Mucosa of descending colon (tissue), 3 donors: ENCODE data around the gene SYNDIG1. TPM values are rescaled to one million over a fixed set of nuclear protein-coding genes. Genes with fewer than 3 reads are reported as not detected.
A peak's percentile ranks its signal among the peaks of the same experiment; 100 is the strongest.

ENCODE experiments used
- ATAC-seq: fragments of 200-7000 bp; cut with Tn5 transposase; one replicate; pipeline ENCODE4 v1.9.1; 2020; ENCODE audit warnings: mild to moderate bottlenecking, moderate library complexity
- DNase-seq, 3 donors: peaks; one replicate each; pipeline ENCODE4 v3.0.0-alpha.2; 2020
- H3K36me3 ChIP-seq: fragments of 200-600 bp; one replicate; pipeline ENCODE4 v1.8.0; 2021; ENCODE audit warnings: low read depth, mild to moderate bottlenecking
- H3K4me1 ChIP-seq: fragments of 200-600 bp; one replicate; pipeline ENCODE4 v1.8.0; 2021; ENCODE audit warnings: low read depth, mild to moderate bottlenecking
- H3K4me3 ChIP-seq: fragments of 200-600 bp; one replicate; pipeline ENCODE4 v1.8.0; 2021; ENCODE audit warnings: mild to moderate bottlenecking
- H3K9me3 ChIP-seq: fragments of 200-600 bp; one replicate; pipeline ENCODE4 v1.8.0; 2021; ENCODE audit warnings: mild to moderate bottlenecking
- CTCF ChIP-seq: fragments of 200-600 bp; IDR thresholded peaks from one replicate; pipeline ENCODE4 v1.8.0; 2022; ENCODE audit warnings: antibody characterized with exemption, mild to moderate bottlenecking
- intact Hi-C, 2 donors: fragments of 100-400 bp; cut with DNase I in 1 of 2; cut with micrococcal nuclease in 1 of 2; formaldehyde crosslinking; loops; one replicate each; pipeline versions ENCODE4 v1.11.0 to v1.11.1; 2022; cut with DNase I, micrococcal nuclease
- total RNA-seq, 3 donors: library from RNA; stranded (reverse); fragmentation: NEBNext Ultra II Directional in 2 of 3; extraction: Animal tissue kit (Norgen Biotek cat#: 25700) in 2 of 3; gene quantifications; one replicate each; pipeline versions ENCODE4 v1.2.1 to v1.2.4, GENCODE V29; 2021 to 2023
- donor health status: DM: no; HTN: no; CAD: no; lungs with moderate emphysema.
- donor health status: DM: no; HTN: no; CAD: no.
- donor health status: DM: no; HTN: yes; CAD: no.

Gene SYNDIG1
- total RNA-seq, 3 donors from 2014 or later, result 0.12 to 0.46 (median 0.35) TPM

- Histone ChIP-seq H3K4me1 (peaks cover 12% of the 10 kb centered on the region), H3K36me3 (no peaks in the 10 kb centered on the region), H3K4me3 (no peak overlapping the region), H3K9me3 (no peaks in the 10 kb centered on the region)
- no peak for TF ChIP-seq CTCF
- ATAC-seq, result no peak
- intact Hi-C loops, result no loop called here
- no peak for DNase-seq
These were observed 871 bp upstream of the SYNDIG1 start for GRCh38 chr20:24468401-24469115.

- TF ChIP-seq CTCF, result no peak
- Histone ChIP-seq H3K4me3 (no peak overlapping the region), H3K9me3 (no peaks in the 10 kb centered on the region), H3K36me3 (no peaks in the 10 kb centered on the region), H3K4me1 (peaks cover 12% of the 10 kb centered on the region)
- intact Hi-C loops, result no loop called here
- ATAC-seq (peak; percentile 28), DNase-seq (no peak)
These were observed 691 bp downstream of the SYNDIG1 start for GRCh38 chr20:24469894-24470745.

GRCh38 chr20:24470746-24471582 is 1.5 kb downstream of the SYNDIG1 start:
- ATAC-seq (peak; percentile 31), DNase-seq (no peak)
- intact Hi-C loops, result no loop called here
- H3K4me3 ChIP-seq, result no peak overlapping the region
- no peak for TF ChIP-seq CTCF
- H3K9me3 ChIP-seq, result no peaks in the 10 kb centered on the region
- H3K36me3 ChIP-seq, result no peaks in the 10 kb centered on the region
- H3K4me1 ChIP-seq, result peaks cover 12% of the 10 kb centered on the region

- intact Hi-C loops, result no loop called here
These were observed 3.0 kb downstream of the SYNDIG1 start for GRCh38 chr20:24472426-24472825.

More at GRCh38 chr20:24472426-24472825, 3.0 kb downstream of the SYNDIG1 start:
- H3K4me1 ChIP-seq, result peaks cover 12% of the 10 kb centered on the region
- no peak for ATAC-seq
- no peak overlapping the region for H3K4me3 ChIP-seq
- TF ChIP-seq CTCF, result no peak
- DNase-seq, result no peak
- H3K9me3 ChIP-seq, result no peaks in the 10 kb centered on the region
- no peaks in the 10 kb centered on the region for H3K36me3 ChIP-seq
